Thyroid gland (tissue), 4 donors: ENCODE results near the gene TTC34.

ENCODE experiments used
- POLR2A ChIP-seq, 2 donors: fragments of 450-650 bp; IDR thresholded peaks; one replicate each; pipeline ENCODE4 v1.6.1; 2017; ENCODE audit warnings: antibody characterized with exemption in 2 of 2, mild to moderate bottlenecking in 2 of 2, moderate library complexity in 1 of 2
- TF ChIP-seq, protein P1 (sequence below), 6 experiments: fragments of 200-600 bp in 3 of 6; fragments of 450-650 bp in 3 of 6; sonication (generic) in 3 of 6; IDR thresholded peaks; one replicate each; pipeline ENCODE4 v1.5.1; 2016 to 2019; ENCODE audit warnings: antibody characterized with exemption in 6 of 6, mild to moderate bottlenecking in 2 of 6, inconsistent platforms in 1 of 6, moderate library complexity in 1 of 6

DNA sequence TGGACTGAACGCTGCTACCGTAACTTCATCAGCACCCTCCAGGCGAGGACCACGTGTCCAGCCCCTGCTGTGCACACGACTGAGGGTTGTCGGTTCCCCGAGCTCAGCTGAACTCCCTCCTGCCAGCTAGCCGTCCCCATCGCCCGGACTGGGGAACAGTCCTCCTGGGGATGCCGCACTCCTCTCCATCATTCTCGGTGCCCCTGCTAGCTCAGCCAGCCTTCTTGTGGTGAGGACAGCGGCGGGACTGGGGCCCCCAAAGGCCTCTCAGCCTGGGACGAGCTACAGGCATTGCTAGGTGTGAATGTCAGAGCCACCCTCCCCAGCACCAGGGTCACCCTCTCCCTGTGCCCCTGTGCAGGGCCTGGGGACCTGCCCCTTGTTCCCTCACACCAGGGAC lies 8.8 kb upstream of the TTC34 start:
- TF ChIP-seq, protein P1, sequence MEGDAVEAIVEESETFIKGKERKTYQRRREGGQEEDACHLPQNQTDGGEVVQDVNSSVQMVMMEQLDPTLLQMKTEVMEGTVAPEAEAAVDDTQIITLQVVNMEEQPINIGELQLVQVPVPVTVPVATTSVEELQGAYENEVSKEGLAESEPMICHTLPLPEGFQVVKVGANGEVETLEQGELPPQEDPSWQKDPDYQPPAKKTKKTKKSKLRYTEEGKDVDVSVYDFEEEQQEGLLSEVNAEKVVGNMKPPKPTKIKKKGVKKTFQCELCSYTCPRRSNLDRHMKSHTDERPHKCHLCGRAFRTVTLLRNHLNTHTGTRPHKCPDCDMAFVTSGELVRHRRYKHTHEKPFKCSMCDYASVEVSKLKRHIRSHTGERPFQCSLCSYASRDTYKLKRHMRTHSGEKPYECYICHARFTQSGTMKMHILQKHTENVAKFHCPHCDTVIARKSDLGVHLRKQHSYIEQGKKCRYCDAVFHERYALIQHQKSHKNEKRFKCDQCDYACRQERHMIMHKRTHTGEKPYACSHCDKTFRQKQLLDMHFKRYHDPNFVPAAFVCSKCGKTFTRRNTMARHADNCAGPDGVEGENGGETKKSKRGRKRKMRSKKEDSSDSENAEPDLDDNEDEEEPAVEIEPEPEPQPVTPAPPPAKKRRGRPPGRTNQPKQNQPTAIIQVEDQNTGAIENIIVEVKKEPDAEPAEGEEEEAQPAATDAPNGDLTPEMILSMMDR (IDR thresholded peaks at IDR 0.05): no peak
- no peak for TF ChIP-seq POLR2A (IDR thresholded peaks at IDR 0.05)
